GM12878 (cell line): Measurements from ENCODE around the gene FOXP1. TPM values are rescaled to one million over a fixed set of nuclear protein-coding genes. Genes with fewer than 3 reads are reported as not detected.

Experiments used
- ATAC-seq: fragments of 200-7000 bp; cut with Tn5 transposase; 3 replicates; pipeline ENCODE4 v1.9.1; 2020; ENCODE audit warnings: mild to moderate bottlenecking, moderate library complexity
- BruUV-seq: library from RNA; stranded (reverse); fragments of 400-500 nt; replicated peaks from 2 replicates; lab custom pipeline; 2021; lab: Mats Ljungman, UMichigan
- CTCF ChIA-PET: fragments of 300-600 bp; sonication (Branson Sonifier 250); formaldehyde crosslinking; extraction: SDS; loops from one replicate; lab custom pipeline; 2021; ENCODE audit warnings: inconsistent platforms; lab: Yijun Ruan, JAX
- POLR2A ChIA-PET: fragments of 350-600 bp; formaldehyde crosslinking; extraction: SDS; loops from one replicate; lab custom pipeline; 2021; ENCODE audit warnings: inconsistent platforms; lab: Charles Lee
- RAD21 ChIA-PET: fragments of 300-600 bp; sonication (Branson Sonifier 250); formaldehyde crosslinking; loops from one replicate; lab custom pipeline; 2023; ENCODE audit warnings: antibody characterized with exemption; ENCODE audit not compliant: unreplicated experiment; lab: Charles Lee
- SMC1A ChIA-PET: fragments of 300-600 bp; sonication (Branson Sonifier 250); formaldehyde crosslinking; loops from one replicate; lab custom pipeline; 2023; ENCODE audit not compliant: unreplicated experiment, uncharacterized antibody; lab: Charles Lee
- DNase-seq: peaks from one replicate; pipeline ENCODE4 v3.0.0-alpha.2; 2011; ENCODE audit warnings: low read depth, low spot score
- FAIRE-seq: peaks from 3 replicates; lab custom pipeline; 2011; peaks lifted over from hg19 to GRCh38; lab: Jason Lieb, UNC
- H2AFZ ChIP-seq: 2 replicates; pipeline ENCODE4 v1.6.0; 2011; ENCODE audit warnings: low read depth, low read length, control low read depth; ENCODE audit not compliant: control insufficient read depth
- H3K27ac ChIP-seq: 2 replicates; pipeline ENCODE4 v1.5.1; 2011; ENCODE audit warnings: control low read depth; ENCODE audit not compliant: control insufficient read depth, insufficient read depth
- H3K27me3 ChIP-seq, 2 experiments: replicated peaks in 1 of 2; 2 replicates each; pipeline versions ENCODE4 v1.6.0 to v1.6.1; 2011; ENCODE audit warnings: low read length in 1 of 2; ENCODE audit not compliant: control insufficient read depth in 2 of 2, insufficient read depth in 2 of 2
- H3K36me3 ChIP-seq, 2 experiments: 2 replicates each; pipeline ENCODE4 v1.5.1; 2011; ENCODE audit warnings: low read length in 1 of 2; ENCODE audit not compliant: control insufficient read depth in 2 of 2, insufficient read depth in 2 of 2
- H3K4me1 ChIP-seq: 2 replicates; pipeline ENCODE4 v1.6.1; 2011; ENCODE audit warnings: mild to moderate bottlenecking, low read length, moderate library complexity, mixed read lengths; ENCODE audit not compliant: control insufficient read depth, insufficient read depth
- H3K4me2 ChIP-seq: 2 replicates; pipeline ENCODE4 v1.6.0; 2011; ENCODE audit warnings: control low read depth; ENCODE audit not compliant: control insufficient read depth, insufficient read depth
- H3K4me3 ChIP-seq: fragments of 200-600 bp; sonication (generic); 2 replicates; pipeline ENCODE4 v1.5.1; 2016
- H3K79me2 ChIP-seq: 2 replicates; pipeline ENCODE4 v1.6.0; 2011; ENCODE audit warnings: low read length; ENCODE audit not compliant: control insufficient read depth, insufficient read depth
- H3K9ac ChIP-seq: 2 replicates; pipeline ENCODE4 v1.8.0; 2011; ENCODE audit warnings: low read length, control low read depth, mixed read lengths; ENCODE audit not compliant: control insufficient read depth, insufficient read depth
- H3K9me3 ChIP-seq: replicated peaks from 3 replicates; pipeline ENCODE4 v1.5.1; 2011; ENCODE audit warnings: mild to moderate bottlenecking, low read length; ENCODE audit not compliant: control insufficient read depth, insufficient read depth
- H4K20me1 ChIP-seq: 2 replicates; pipeline ENCODE4 v1.6.0; 2011; ENCODE audit not compliant: control insufficient read depth, insufficient read depth
- BCL3 ChIP-seq: IDR thresholded peaks from 2 replicates; pipeline ENCODE4 v1.6.1; 2011; ENCODE audit warnings: borderline replicate concordance, low read depth, mild to moderate bottlenecking, moderate library complexity, low read length; ENCODE audit not compliant: insufficient read depth, poor library complexity, severe bottlenecking
- CBX5 ChIP-seq: sonication (generic); IDR thresholded peaks from 2 replicates; pipeline ENCODE4 v1.6.1; 2016; ENCODE audit warnings: low read depth, moderate library complexity, mild to moderate bottlenecking, inconsistent platforms
- CHD2 ChIP-seq: IDR thresholded peaks from 2 replicates; pipeline ENCODE4 v1.6.1; 2011; ENCODE audit warnings: low read depth, low read length, improper control_type of control experiment, borderline replicate concordance
- MTA2 ChIP-seq: fragments of 450-650 bp; IDR thresholded peaks from 2 replicates; pipeline ENCODE4 v1.6.1; 2016; ENCODE audit warnings: low read depth, mild to moderate bottlenecking, moderate library complexity
- NBN ChIP-seq: fragments of 450-650 bp; IDR thresholded peaks from 2 replicates; pipeline ENCODE4 v1.6.1; 2016
- NRF1 ChIP-seq: conservative IDR thresholded peaks from 2 replicates; pipeline ENCODE4 v1.6.1; 2011; ENCODE audit warnings: mild to moderate bottlenecking, low read depth, low read length, improper control_type of control experiment
- RFX5 ChIP-seq: IDR thresholded peaks from 2 replicates; pipeline ENCODE4 v1.6.1; 2011; ENCODE audit warnings: low read depth, low read length, improper control_type of control experiment
- SMC3 ChIP-seq: IDR thresholded peaks from 2 replicates; pipeline ENCODE4 v1.6.1; 2011; ENCODE audit warnings: low read length, improper control_type of control experiment, borderline replicate concordance
- TCF12 ChIP-seq: IDR thresholded peaks from 2 replicates; pipeline ENCODE4 v1.6.1; 2011; ENCODE audit warnings: low read depth, mild to moderate bottlenecking, low read length
- ZNF207 ChIP-seq: fragments of 450-650 bp; IDR thresholded peaks from 2 replicates; pipeline ENCODE4 v1.6.1; 2014; ENCODE audit warnings: antibody characterized with exemption, mild to moderate bottlenecking, borderline replicate concordance
- WGBS: methylation state at CpG from one replicate; pipeline ENCODE4 v1.1.6; 2016; ENCODE audit warnings: low lambda C conversion rate; ENCODE audit not compliant: insufficient replicate concordance, insufficient coverage; ENCODE audit errors: missing lambda C conversion rate; 5-methylcytosine and 5-hydroxymethylcytosine counted together
- in situ Hi-C: fragments of 300-500 bp; cut with MboI; formaldehyde crosslinking; loops from 9 replicates; pipeline ENCODE4 v1.14.3; 2018; ENCODE audit warnings: mixed read lengths
- intact Hi-C: fragments of 100-400 bp; cut with micrococcal nuclease; formaldehyde crosslinking; loops from one replicate; pipeline ENCODE4 v1.14.2; 2022; ENCODE audit not compliant: unreplicated experiment
- polyA plus RNA-seq, 11 experiments: library from polyadenylated mRNA; depleted of rRNA in 4 of 11; unstranded in 6 of 11; stranded (reverse) in 5 of 11; fragments of >200 nt; fragmentation: Nextera tagmentation in 4 of 11; fragmentation: Illumina TruSeq in 1 of 11; extraction: Ambion mirVana in 4 of 11; extraction: Trizol in 1 of 11; gene quantifications; 1 replicate in 1 of 11; 2 replicates in 10 of 11; pipeline versions ENCODE4 v1.2.1 to v1.2.3, GENCODE V29; 2011 to 2016; ENCODE audit warnings: inconsistent platforms in 2 of 11, missing spikeins in 2 of 11, low read depth in 1 of 11
- total RNA-seq, 4 experiments: library from RNA; depleted of rRNA in 3 of 4; stranded (reverse); fragments of >200 nt in 3 of 4; fragmentation: Illumina TruSeq in 1 of 4; extraction: Trizol in 1 of 4; gene quantifications; 2 replicates each; pipeline versions ENCODE4 v1.2.1 to v1.2.3, GENCODE V29; 2013 to 2021

The FOXP1 gene
- total and polyA plus RNA-seq, 10 of the 15 experiments (the other 5 are each of a cell fraction or from before 2014, with no cell fraction given): 0.05 to 1.6 (median 0.20) TPM; not detected in 1

DNA sequence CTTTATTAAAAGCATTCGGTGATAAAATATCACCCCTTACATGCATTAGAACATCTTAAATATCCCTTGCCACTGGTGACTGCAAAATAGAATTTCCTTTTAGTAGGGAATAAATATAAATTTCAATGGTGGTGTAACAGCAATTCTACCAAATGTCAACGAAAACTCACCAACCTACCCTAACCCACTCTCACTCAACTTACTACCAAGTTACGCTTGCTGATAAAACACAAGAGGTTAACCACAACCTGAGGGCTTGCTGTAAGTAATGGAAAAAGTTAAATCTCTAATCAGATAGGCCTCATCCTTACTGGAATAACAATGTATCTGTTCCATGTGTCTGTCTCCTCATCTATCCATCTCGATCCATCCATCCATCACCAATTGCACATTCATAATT lies 274.7 kb downstream of the FOXP1 start:
- Histone ChIP-seq H2AFZ (no peak overlapping the region), H3K9ac (no peak overlapping the region), H3K4me1 (no peaks in the 10 kb centered on the region), H3K79me2 (no peaks in the 10 kb centered on the region), H3K36me3 (no peaks in the 10 kb centered on the region), H3K9me3 (no peaks in the 10 kb centered on the region), H4K20me1 (no peaks in the 10 kb centered on the region), H3K4me3 (no peak overlapping the region), H3K4me2 (no peak overlapping the region), H3K27ac (no peak overlapping the region), H3K27me3 (peaks cover 2 to 10% of the 10 kb centered on the region in 2 experiments; a peak in 3 of 4 replicates)
- in situ Hi-C loops: no loop called here
- ATAC-seq: no peak
- CTCF ChIA-PET: interaction anchor here (0.8 kb wide), 1 partner anchor 9 kb away, joined by 3 read pairs; no protein-coding TSS in a partner anchor
- RAD21 ChIA-PET: no interaction called here
- intact Hi-C loops: no loop called here
- SMC1A ChIA-PET: interaction anchor here (0.7 kb wide), 1 partner anchor 340 kb away, joined by 3 read pairs; no protein-coding TSS in a partner anchor
- no TSS peak for BruUV-seq
- no peak for DNase-seq
- 33% methylated on average over 4 of the region's 4 CpGs for WGBS
- TF ChIP-seq RFX5: no peak
- TF ChIP-seq SMC3: no peak
- no peak for TF ChIP-seq CHD2
- TF ChIP-seq ZNF207: no peak
- TF ChIP-seq NRF1: no peak
- no peak for TF ChIP-seq TCF12
- no peak for TF ChIP-seq CBX5
- TF ChIP-seq NBN: no peak
- TF ChIP-seq BCL3: no peak
- no peak for TF ChIP-seq MTA2
- POLR2A ChIA-PET: no interaction called here
- no peak for FAIRE-seq
